ENCODE measurements around the gene KIF7.

KIF7 gene

DNA sequence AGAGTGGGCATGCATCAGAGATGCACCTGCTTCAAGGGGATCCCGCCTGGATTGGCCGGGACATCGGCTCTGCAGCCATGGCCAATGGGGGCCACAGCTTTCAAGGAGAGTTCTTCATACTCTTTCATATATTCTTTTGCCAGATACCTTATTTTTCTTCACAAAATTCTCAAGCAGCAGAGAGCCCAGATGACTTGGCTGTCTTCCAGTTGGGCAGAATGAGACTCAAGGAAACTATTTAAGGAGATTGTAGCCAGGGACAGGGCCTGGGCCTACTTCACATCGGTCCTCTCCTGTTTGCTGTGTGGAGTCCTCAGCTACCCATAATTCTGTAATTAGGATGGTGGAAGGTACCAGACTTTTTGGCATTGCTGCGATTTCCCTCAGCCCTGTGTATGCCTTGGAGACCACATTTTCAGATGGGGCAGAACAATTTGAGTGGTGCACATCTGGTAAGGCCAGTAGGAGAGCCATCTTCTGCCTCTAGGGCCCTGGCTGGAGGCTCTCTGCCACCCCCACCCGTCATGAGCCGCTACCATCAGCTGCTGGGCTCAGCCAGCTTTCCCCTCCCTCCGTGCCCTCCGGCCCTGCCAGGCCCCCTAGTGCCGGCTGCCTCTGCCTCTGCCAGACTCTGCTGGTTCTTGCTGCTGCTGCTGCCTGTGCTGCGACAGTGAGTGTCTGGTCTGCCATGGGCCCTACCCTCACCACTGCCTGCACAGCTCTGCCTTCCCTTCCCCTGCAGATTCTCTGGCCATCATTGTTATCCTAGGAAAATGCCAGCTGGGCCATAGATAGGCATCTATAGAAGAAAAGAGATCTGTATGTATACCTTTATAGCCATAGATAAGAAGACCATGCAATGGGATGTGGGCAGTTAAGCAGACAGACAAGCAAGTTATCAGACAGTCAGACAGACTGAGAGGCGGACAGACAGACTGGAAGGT lies 17.2 kb upstream of the KIF7 start:
- Histone ChIP-seq H3K9me3 (ENCODE audit: insufficient read depth, low read length, severe bottlenecking) (no peaks in the 10 kb centered on the region), H3K79me2 (ENCODE audit: insufficient read depth, low read length) (no peaks in the 10 kb centered on the region), H3K27me3 (ENCODE audit: insufficient read depth, low read length, poor library complexity) (no peaks in the 10 kb centered on the region), H3K9ac (ENCODE audit: low read depth, low read length) (no peak overlapping the region), H3K4me1 (ENCODE audit: insufficient read depth, low read length) (no peaks in the 10 kb centered on the region), H3K27ac (ENCODE audit: low read length) (no peak overlapping the region), H3K36me3 (ENCODE audit: insufficient read depth, low read length) (no peaks in the 10 kb centered on the region), H3K4me3 (ENCODE audit: low read depth in 1 of 2, low read length in 2 of 2) (no peak overlapping the region), H3K4me2 (ENCODE audit: insufficient read depth, low read length) (no peak overlapping the region), H4K20me1 (ENCODE audit: insufficient read depth, low read length) (no peaks in the 10 kb centered on the region), H2AFZ (ENCODE audit: low read depth, low read length) (no peak overlapping the region)
- TF ChIP-seq, protein P1, sequence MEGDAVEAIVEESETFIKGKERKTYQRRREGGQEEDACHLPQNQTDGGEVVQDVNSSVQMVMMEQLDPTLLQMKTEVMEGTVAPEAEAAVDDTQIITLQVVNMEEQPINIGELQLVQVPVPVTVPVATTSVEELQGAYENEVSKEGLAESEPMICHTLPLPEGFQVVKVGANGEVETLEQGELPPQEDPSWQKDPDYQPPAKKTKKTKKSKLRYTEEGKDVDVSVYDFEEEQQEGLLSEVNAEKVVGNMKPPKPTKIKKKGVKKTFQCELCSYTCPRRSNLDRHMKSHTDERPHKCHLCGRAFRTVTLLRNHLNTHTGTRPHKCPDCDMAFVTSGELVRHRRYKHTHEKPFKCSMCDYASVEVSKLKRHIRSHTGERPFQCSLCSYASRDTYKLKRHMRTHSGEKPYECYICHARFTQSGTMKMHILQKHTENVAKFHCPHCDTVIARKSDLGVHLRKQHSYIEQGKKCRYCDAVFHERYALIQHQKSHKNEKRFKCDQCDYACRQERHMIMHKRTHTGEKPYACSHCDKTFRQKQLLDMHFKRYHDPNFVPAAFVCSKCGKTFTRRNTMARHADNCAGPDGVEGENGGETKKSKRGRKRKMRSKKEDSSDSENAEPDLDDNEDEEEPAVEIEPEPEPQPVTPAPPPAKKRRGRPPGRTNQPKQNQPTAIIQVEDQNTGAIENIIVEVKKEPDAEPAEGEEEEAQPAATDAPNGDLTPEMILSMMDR (IDR thresholded peaks at IDR 0.05; ENCODE audit: borderline replicate concordance, extremely low read depth, low read length, poor library complexity, severe bottlenecking): no peak
- no peak for TF ChIP-seq EZH2 (IDR thresholded peaks at IDR 0.05; ENCODE audit: borderline replicate concordance, low read depth, low read length, severe bottlenecking)
- no peak for ATAC-seq (ENCODE audit: insufficient read depth, low read depth)
- DNase-seq: no peak

DNA sequence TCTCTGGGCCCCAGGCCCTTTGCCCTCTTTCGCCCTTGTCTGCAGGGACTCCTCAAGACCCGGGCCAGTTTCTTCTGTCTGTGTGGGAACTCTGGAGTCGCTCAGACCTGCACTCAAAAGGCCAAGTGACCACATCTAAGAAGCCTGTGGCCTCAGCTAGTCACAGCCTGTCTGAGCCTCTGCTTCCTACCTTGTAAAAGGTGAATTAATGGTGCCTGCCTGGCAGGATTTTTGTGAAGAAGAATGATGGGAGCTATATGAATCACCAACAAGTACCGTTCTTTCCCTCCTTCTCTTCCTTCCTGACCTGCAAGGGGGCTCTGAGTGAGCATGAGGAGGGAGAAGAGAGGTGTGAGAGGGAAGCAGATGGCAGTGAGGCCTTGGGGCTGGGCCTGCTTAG lies 16.4 kb upstream of the KIF7 start:
- Histone ChIP-seq H3K79me2 (ENCODE audit: insufficient read depth, low read length) (no peaks in the 10 kb centered on the region), H4K20me1 (ENCODE audit: insufficient read depth, low read length) (no peaks in the 10 kb centered on the region), H3K9ac (ENCODE audit: low read depth, low read length) (no peak overlapping the region), H3K4me2 (ENCODE audit: insufficient read depth, low read length) (no peak overlapping the region), H3K27me3 (ENCODE audit: insufficient read depth, low read length, poor library complexity) (no peaks in the 10 kb centered on the region), H3K36me3 (ENCODE audit: insufficient read depth, low read length) (no peaks in the 10 kb centered on the region), H3K9me3 (ENCODE audit: insufficient read depth, low read length, severe bottlenecking) (no peaks in the 10 kb centered on the region), H3K4me1 (ENCODE audit: insufficient read depth, low read length) (no peaks in the 10 kb centered on the region), H2AFZ (ENCODE audit: low read depth, low read length) (no peak overlapping the region), H3K4me3 (ENCODE audit: low read depth in 1 of 2, low read length in 2 of 2) (no peak overlapping the region), H3K27ac (ENCODE audit: low read length) (no peak overlapping the region)
- DNase-seq (no peak), ATAC-seq (ENCODE audit: insufficient read depth, low read depth) (no peak)
- no peak for TF ChIP-seq EZH2 (IDR thresholded peaks at IDR 0.05; ENCODE audit: borderline replicate concordance, low read depth, low read length, severe bottlenecking)
- TF ChIP-seq, protein P1 (IDR thresholded peaks at IDR 0.05; ENCODE audit: borderline replicate concordance, extremely low read depth, low read length, poor library complexity, severe bottlenecking): no peak

DNA sequence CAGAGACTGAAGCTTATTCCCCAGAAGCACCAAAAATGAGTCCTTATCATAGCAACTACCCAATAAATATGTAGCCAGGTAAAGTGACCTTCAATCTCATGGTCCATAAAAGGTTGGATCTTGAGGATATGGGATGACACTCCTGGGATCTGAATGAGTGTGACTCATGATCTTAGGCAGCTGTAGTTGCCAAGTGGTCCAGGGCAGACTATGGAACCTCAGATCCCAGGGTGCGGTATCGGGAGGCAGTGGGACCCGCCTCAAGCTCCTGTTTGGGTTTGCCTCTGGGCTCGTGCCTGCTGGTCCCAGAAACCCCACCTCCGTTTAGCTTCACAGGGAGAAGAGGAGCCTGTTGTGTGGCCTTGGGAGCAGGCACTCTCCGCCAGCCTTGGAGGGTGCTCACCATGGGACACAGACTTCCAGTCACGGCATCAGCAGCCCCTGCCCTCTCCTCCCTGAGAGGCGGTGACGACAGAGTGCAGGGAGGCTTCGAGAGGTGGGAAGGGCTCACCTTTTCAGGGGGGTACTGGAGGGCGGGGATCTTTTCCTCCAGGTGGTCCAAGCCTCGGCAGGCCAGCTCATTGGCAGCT lies 15.8 kb upstream of the KIF7 start:
- no peak for ATAC-seq (ENCODE audit: insufficient read depth, low read depth)
- H3K27me3 ChIP-seq (ENCODE audit: insufficient read depth, low read length, poor library complexity): no peaks in the 10 kb centered on the region
- no peak overlapping the region for H3K27ac ChIP-seq (ENCODE audit: low read length)
- H3K9ac ChIP-seq (ENCODE audit: low read depth, low read length): no peak overlapping the region
- no peaks in the 10 kb centered on the region for H3K79me2 ChIP-seq (ENCODE audit: insufficient read depth, low read length)
- H3K36me3 ChIP-seq (ENCODE audit: insufficient read depth, low read length): no peaks in the 10 kb centered on the region
- H3K4me1 ChIP-seq (ENCODE audit: insufficient read depth, low read length): no peaks in the 10 kb centered on the region
- no peak overlapping the region for H2AFZ ChIP-seq (ENCODE audit: low read depth, low read length)
- H3K9me3 ChIP-seq (ENCODE audit: insufficient read depth, low read length, severe bottlenecking): no peaks in the 10 kb centered on the region
- no peak overlapping the region for H3K4me2 ChIP-seq (ENCODE audit: insufficient read depth, low read length)
- no peaks in the 10 kb centered on the region for H4K20me1 ChIP-seq (ENCODE audit: insufficient read depth, low read length)
- no peak overlapping the region for H3K4me3 ChIP-seq (ENCODE audit: low read depth in 1 of 2, low read length in 2 of 2)
- no peak for DNase-seq
- no peak for TF ChIP-seq EZH2 (IDR thresholded peaks at IDR 0.05; ENCODE audit: borderline replicate concordance, low read depth, low read length, severe bottlenecking)
- TF ChIP-seq, protein P1 (IDR thresholded peaks at IDR 0.05; ENCODE audit: borderline replicate concordance, extremely low read depth, low read length, poor library complexity, severe bottlenecking): no peak

All from DND-41 (cell line).